Inflammatory macrophage treated with lipopolysaccharide for 4 hours (primary cell): Measurements from ENCODE around the gene CYTH2.
"Not testable (repeated sequence)": the region's sequence is repeated elsewhere in the genome, so short reads cannot be mapped to it uniquely, and the experiment has no call there.

Experiments used
- DNase-seq: peaks from one replicate; pipeline ENCODE4 v3.0.0-alpha.2; 2020

The CYTH2 gene

DNA sequence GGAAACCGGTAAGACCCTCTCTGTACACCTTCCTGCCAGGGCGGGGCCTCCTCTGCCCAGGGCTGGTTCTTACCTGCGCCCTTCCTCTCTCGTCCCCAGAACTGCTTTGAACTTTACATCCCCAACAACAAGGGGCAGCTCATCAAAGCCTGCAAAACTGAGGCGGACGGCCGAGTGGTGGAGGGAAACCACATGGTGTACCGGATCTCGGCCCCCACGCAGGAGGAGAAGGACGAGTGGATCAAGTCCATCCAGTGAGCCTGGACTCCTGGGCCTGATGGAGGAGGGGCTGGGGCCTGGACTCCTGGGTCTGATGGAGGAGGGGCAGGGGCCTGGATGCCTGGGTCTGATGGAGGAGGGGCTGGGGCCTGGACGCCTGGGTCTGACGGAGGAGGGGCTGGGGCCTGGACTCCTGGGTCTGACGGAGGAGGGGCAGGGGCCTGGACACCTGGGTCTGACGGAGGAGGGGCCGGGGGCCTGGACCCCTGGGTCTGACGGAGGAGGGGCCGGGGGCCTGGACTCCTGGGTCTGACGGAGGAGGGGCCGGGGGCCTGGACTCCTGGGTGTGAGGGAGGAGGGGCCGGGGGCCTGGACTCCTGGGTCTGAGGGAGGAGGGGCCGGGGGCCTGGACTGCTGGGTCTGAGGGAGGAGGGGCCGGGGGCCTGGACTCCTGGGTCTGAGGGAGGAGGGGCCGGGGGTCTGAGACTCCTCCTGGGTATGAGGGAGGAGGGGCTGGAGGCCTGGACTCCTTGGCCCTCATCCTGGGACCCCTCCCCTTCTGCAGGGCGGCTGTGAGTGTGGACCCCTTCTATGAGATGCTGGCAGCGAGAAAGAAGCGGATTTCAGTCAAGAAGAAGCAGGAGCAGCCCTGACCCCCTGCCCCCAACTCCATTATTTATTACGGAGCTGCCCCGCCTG lies 9.4 kb downstream of the CYTH2 start:
- DNase-seq, result no peak

DNA sequence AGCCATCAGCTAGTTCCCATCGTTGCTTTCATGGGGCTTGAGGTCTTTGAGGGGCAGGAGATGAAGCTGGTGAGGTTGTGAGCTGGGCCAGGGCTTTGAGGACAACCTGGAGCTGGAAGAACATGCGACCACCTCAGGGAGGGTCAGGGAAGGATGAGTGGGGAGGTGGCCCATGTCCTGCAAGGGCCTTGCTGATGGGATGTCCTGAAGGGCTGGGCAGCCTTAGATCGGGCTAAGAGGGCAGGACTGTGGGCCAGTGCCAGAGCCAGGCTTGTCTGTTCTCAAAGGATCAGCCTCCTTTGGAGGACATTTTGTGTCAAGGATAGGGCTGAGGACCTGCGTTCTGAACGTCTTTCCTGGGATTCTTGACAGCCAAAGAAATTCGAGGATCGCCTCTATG lies 10.5 kb downstream of the CYTH2 start:
- no peak for DNase-seq

DNA sequence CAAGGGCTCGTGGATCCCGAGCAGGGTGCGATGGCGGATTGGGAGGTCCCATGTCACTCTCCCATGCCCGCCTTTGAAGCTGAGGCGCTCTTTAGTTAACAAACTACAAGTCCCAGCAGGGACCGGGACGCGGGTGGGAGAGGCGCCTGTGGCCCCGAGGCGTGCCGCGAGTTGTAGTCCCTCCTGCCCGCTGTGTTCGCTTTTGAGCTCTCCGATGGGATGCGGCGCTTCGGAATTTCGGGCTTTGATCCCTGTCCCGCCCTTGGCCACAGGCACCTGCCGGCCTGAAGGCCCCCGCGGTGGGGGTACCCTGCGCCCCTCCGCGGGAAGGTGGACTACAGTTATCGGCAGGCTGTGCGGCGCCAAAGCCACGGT lies 11.0 kb downstream of the CYTH2 start:
- no peak for DNase-seq

DNA sequence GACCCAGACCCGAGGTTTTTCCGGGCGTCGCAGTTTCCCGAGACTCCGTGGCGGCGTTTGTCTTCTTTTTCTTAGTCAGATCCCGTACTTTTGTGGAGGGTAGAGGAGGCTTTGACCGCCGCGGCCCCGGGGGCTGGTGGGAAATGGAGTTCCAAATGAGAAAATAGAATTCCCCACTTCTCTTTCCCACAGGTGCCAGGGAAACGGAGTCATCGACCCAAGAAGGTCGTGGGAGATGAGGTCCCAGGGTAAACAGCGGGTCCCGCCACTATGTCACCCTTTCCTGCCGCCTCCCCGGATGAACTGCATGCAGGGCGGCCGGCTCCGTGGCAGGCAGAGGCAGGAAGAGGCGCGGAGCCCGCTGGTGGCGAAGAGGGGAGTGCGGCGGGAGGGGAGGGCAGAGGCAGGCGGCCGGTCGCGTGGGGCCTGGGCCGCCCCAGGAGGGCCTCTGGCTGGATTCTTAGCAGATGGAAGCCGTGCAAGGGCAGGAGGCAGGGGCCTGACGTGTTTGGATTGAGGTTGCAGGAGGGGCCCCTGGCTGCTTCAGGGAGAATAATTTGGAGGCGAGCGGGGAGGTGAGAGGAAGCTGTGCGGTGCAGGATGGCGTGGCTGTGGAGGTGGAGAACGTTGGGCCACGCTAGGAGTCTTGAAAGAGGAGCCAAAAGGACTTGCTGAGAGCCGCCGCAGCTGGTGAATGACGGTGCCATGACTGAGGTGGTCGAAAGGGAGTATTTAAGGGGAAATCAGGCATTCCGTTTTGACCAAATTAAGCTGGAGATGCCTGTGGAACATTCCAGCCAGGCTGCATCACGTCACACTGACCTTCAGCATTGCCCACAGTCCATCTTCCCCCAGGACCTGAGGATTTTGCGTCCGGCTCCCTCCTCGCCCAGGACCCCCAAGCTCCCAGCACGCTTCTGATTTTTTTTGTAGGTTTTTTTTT lies 11.7 kb downstream of the CYTH2 start:
- peak; percentile 25 for DNase-seq

DNA sequence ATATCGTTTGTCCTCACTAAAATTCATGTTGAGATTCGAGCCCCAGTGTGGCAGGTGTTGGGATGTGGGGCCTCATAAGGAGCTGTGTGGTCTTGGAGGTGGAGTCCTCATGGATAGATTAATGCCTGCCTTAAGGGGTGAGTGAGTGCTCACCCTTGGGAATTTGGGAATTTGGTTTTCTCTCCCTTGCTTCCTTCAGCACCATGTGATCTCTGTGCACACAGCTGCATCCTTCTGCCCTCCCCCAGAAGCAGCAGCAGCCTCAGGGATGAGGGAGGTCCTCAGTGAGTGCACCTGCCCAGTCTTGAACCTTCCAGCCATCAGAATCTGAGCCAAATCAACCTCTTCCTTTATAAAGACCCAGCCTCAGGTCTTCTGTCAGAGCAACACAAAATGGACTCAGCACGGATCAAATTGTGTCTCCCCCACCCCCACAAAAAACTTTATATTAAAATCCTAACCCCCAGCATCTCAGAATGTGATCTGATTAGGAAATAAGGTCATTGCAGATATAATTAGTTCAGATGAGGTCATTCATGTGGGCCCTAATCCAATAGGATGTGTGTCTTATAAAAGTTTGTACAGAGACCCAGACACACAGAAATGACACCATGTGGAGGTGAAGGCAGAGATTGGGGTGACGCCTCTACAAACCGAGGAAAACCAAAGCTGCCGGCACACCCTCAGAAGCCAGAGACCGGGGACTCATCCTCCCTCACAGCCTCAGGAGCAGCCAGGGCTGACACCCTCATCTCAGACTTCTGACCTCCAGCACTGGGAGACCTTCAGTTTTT lies 12.9 kb downstream of the CYTH2 start:
- no peak for DNase-seq

- no peak for DNase-seq
Observed at GRCh38 chr19:48483301-48483700, 14.1 kb downstream of the CYTH2 start.

- DNase-seq, result no peak
Observed at GRCh38 chr19:48484247-48484893, 15.2 kb downstream of the CYTH2 start.

GRCh38 chr19:48484931-48485612 lies 15.9 kb downstream of the CYTH2 start:
- DNase-seq, result no peak

DNA sequence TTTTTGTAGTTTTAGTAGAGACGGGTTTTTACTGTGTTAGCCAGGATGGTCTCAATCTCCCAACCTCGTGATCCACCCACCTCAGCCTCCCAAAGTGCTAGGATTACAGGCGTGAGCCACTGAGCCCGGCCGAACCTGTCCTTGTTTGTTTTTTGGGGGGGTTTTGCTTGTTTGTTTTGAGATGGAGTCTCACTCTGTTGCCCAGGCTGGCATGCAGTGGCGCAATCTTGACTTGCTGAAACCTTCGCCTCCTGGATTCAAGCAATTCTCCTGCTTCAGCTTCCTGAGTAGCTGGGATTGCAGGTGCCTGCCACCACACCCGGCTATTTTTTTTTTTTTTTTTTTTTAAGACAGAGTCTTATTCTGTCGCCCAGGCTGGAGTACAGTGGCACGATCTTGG lies 17.5 kb downstream of the CYTH2 start:
- not testable (repeated sequence) for DNase-seq

DNA sequence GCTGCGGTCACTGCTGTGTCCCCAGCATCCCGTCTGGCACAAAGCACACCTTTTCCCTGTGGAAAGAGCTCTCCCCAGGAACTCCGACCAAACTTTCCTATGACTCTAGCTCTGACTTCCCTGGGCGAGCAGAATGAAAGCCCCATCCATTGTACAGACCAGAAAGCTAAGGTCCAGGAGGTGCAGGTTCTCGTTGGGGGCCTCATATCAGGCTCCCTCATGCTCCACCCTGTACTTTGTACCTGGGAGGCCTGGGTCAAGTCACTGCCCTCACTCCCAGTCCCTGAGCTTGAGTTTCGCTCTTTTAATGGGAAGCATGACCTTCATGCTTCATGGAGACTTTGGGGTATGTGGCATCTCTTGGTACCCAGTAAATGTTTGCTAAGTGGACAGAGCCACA lies 18.4 kb downstream of the CYTH2 start:
- no peak for DNase-seq

DNA sequence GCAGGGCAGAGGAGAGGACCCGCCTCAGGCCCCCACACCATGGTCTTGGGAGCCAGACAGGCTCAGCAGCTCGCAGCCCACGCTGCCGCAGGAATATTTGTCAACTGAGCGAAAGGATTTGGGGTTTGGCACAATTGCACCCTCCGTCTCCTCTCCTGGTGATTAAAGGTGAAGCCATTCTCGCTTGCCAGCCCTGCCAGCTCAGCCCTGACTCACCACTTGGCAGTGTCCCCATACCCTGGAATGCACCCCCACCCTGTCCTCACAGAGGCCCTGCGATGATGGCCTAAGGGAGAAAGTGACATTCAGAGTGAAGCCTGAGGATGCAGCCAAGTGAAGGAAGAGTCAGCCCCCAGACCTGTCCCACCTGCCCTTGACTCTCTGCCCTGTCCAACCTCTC lies 18.8 kb downstream of the CYTH2 start:
- no peak for DNase-seq

- DNase-seq, result not testable (repeated sequence)
Observed at GRCh38 chr19:48488478-48488877, 19.3 kb downstream of the CYTH2 start.

GRCh38 chr19:48489608-48490216 lies 20.5 kb downstream of the CYTH2 start:
- peak; percentile 68 for DNase-seq

DNA sequence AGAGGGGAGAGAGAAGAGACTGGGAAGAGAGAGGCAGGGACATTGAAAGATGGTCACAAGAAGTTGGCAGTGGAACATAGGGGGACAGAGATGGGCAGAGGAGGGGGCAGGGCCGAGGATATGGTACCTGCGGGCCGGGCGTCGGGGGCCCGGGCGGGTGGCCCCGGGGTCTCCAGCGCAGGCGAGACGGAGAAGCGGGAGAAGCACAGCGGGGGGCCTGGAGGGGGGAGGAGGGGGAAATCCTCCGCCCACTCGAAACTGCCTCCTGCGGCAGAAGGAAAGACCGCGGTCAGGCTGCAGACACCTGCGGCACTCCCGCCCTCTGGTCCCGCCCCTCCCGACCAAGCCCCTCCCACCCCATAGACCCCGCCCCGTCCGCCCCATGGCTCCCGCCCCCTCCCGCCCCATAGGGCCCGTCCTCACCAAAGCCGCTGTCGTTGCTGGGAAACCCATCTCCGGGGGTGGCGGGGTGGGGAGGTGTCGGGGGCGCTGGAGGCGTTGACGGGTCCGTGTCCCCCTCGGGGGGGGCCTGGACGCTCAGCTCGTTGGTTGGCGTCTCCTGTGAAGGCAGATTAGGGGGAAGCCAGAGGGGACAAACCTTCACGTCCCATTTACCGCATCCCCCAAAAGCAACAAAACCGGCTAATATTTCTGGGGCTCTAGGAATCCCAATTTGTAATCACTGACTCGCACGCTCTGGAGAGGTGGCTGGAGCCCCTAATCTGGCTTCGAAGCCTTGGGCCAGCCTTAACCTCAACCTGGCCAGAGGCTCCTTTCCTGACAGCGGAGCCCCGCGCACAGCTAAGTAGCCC lies 22.0 kb downstream of the CYTH2 start:
- peak; percentile 12 for DNase-seq

DNA sequence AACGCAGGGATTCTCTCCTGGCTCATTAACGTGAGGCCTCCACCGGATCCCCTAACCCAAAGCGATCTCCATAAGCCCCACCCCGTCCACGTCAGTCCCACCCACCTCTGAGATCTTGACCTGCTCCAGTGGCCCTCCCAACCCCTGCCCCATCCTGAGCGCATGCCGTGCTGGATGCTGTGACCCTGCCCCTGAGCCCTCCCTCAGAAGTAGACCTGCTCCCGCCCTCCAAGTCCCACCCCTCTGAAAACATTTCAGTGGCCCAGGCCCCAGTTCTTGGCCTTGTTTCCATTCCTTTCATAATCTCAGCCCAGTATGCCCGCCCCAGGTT lies 22.6 kb downstream of the CYTH2 start:
- DNase-seq, result no peak

- DNase-seq, result peak; percentile 97
Observed at GRCh38 chr19:48492925-48493717, 24.0 kb downstream of the CYTH2 start.

- DNase-seq, result no peak
Observed at GRCh38 chr19:48493718-48494401, 24.7 kb downstream of the CYTH2 start.

GRCh38 chr19:48495396-48495795 lies 26.2 kb downstream of the CYTH2 start:
- peak; percentile 48 for DNase-seq
